ENCODE data around the gene PCDHB10. TPM values are rescaled to one million over a fixed set of nuclear protein-coding genes. Genes with fewer than 3 reads are reported as not detected.

The PCDHB10 gene
- total and polyA plus RNA-seq, 10 of the 15 experiments (the other 5 are each of a cell fraction or from before 2014, with no cell fraction given) = 0.01 to 0.06 TPM; not detected in 8

GRCh38 chr5:141155540-141156374 lies 36.4 kb upstream of the PCDHB10 start:
- CTCF ChIA-PET = interaction anchor here (0.7 to 1.3 kb wide), 3 partner anchors 15 to 61 kb away, joined by 3 to 6 read pairs (median 3); no protein-coding TSS in a partner anchor
- Histone ChIP-seq H2AFZ (ENCODE audit: control insufficient read depth, low read depth, low read length) (no peak overlapping the region), H3K79me2 (ENCODE audit: control insufficient read depth, insufficient read depth, low read length) (no peaks in the 10 kb centered on the region), H3K36me3 (ENCODE audit: control insufficient read depth in 2 of 2, insufficient read depth in 2 of 2, low read length in 1 of 2) (no peaks in the 10 kb centered on the region), H3K4me1 (ENCODE audit: control insufficient read depth, insufficient read depth, low read length) (no peaks in the 10 kb centered on the region), H4K20me1 (ENCODE audit: control insufficient read depth, insufficient read depth) (no peaks in the 10 kb centered on the region), H3K9me3 (replicated peaks; ENCODE audit: control insufficient read depth, insufficient read depth, low read length) (no peaks in the 10 kb centered on the region; the same call in 1 of the 3 replicates), H3K4me3 (no peak overlapping the region), H3K9ac (ENCODE audit: control insufficient read depth, insufficient read depth, low read length) (no peak overlapping the region), H3K27me3 (replicated peaks in 1 of 2; ENCODE audit: control insufficient read depth in 2 of 2, insufficient read depth in 2 of 2, low read length in 1 of 2) (no peaks in the 10 kb centered on the region), H3K4me2 (ENCODE audit: control insufficient read depth, insufficient read depth) (no peak overlapping the region), H3K27ac (ENCODE audit: control insufficient read depth, insufficient read depth) (no peak overlapping the region)
- FAIRE-seq (no peak), DNase-seq (ENCODE audit: low read depth, low spot score) (no peak), ATAC-seq (no peak)
- no peak for TF ChIP-seq HDAC2 (IDR thresholded peaks at IDR 0.05)
- no peak for TF ChIP-seq JUND (IDR thresholded peaks at IDR 0.05; ENCODE audit: low read depth, low read length)
- TF ChIP-seq STAT3 (IDR thresholded peaks at IDR 0.05; ENCODE audit: low read depth, low read length) = no peak
- no peak for TF ChIP-seq POLR2AphosphoS5 (IDR thresholded peaks at IDR 0.05; ENCODE audit: low read length)
- no peak for TF ChIP-seq SPI1 (IDR thresholded peaks at IDR 0.05; ENCODE audit: borderline replicate concordance, insufficient read depth, low read depth, low read length)
- TF ChIP-seq REST (IDR thresholded peaks at IDR 0.05; ENCODE audit: low read depth, low read length) = no peak
- no peak for TF ChIP-seq BMI1 (IDR thresholded peaks at IDR 0.05; ENCODE audit: borderline replicate concordance)
- no peak for TF ChIP-seq RELB (IDR thresholded peaks at IDR 0.05; ENCODE audit: low read depth)
- no peak for TF ChIP-seq EZH2 (IDR thresholded peaks at IDR 0.05; ENCODE audit: borderline replicate concordance, control insufficient read depth, low read depth, low read length)
- TF ChIP-seq KLF5 (IDR thresholded peaks at IDR 0.05; ENCODE audit: partially characterized antibody) = no peak
- no peak for TF ChIP-seq POLR2A (IDR thresholded peaks at IDR 0.05; ENCODE audit: low read depth, low read length)
- no peak for TF ChIP-seq CHD4 (IDR thresholded peaks at IDR 0.05)
- TF ChIP-seq TAF1 (IDR thresholded peaks at IDR 0.05; ENCODE audit: borderline replicate concordance, low read depth, low read length) = no peak
- TF ChIP-seq SMAD5 (IDR thresholded peaks at IDR 0.05; ENCODE audit: low read depth) = no peak
- no peak for TF ChIP-seq IKZF2 (IDR thresholded peaks at IDR 0.05)
- TF ChIP-seq NKRF (conservative IDR thresholded peaks at IDR 0.05) = no peak
- POLR2A ChIA-PET = no interaction called here
- no TSS peak for BruUV-seq (replicated peaks)
- RAD21 ChIA-PET (ENCODE audit: unreplicated experiment) = no interaction called here
- WGBS (ENCODE audit: insufficient coverage, insufficient replicate concordance, low lambda C conversion rate, missing lambda C conversion rate) = 59% methylated on average over 21 of the region's 21 CpGs
- in situ Hi-C loops (cut with MboI) (no loop called here), intact Hi-C loops (cut with micrococcal nuclease; ENCODE audit: unreplicated experiment) (no loop called here)
- SMC1A ChIA-PET (ENCODE audit: uncharacterized antibody, unreplicated experiment) = no interaction called here
